A549 (cell line): ENCODE measurements around the gene ASB1. TPM values are rescaled to one million over a fixed set of nuclear protein-coding genes. Genes with fewer than 3 reads are reported as not detected.
A peak's percentile ranks its signal among the peaks of the same experiment; 100 is the strongest.

Experiments used
- ATAC-seq, 2 experiments: fragments of 200-7000 bp in 1 of 2; fragments of >200 bp in 1 of 2; cut with Nextera tagmentation in 1 of 2; cut with Tn5 transposase in 1 of 2; 3 replicates each; pipeline versions ENCODE4 v1.8.0 to v1.9.1; 2018 to 2020; ENCODE audit warnings: mild to moderate bottlenecking in 1 of 2, moderate library complexity in 1 of 2
- CTCF ChIA-PET: fragments of 300-600 bp; sonication (Branson Sonifier 250); formaldehyde crosslinking; extraction: SDS; loops from one replicate; lab custom pipeline; 2021; ENCODE audit warnings: antibody characterized with exemption, inconsistent platforms; lab: Yijun Ruan, JAX
- POLR2A ChIA-PET: fragments of 350-600 bp; formaldehyde crosslinking; extraction: SDS; loops from one replicate; lab custom pipeline; 2021; ENCODE audit warnings: antibody characterized with exemption, inconsistent platforms; lab: Yijun Ruan, JAX
- DNase-seq, 2 experiments: peaks; one replicate each; pipeline versions ENCODE4 v3.0.0 to v3.0.0-alpha.2; 2011 to 2016; ENCODE audit warnings: low read depth in 1 of 2, low spot score in 1 of 2
- FAIRE-seq: peaks from 2 replicates; lab custom pipeline; 2011; peaks lifted over from hg19 to GRCh38; lab: Jason Lieb, UNC
- H3K27ac ChIP-seq, 2 experiments: fragments of >200 bp; sonication (Bioruptor Twin); formaldehyde crosslinking; 3 replicates each; pipeline ENCODE4 v1.5.1; 2016 to 2017
- H3K4me1 ChIP-seq: fragments of >200 bp; sonication (Bioruptor Twin); formaldehyde crosslinking; 3 replicates; pipeline ENCODE4 v1.6.1; 2016
- H3K4me2 ChIP-seq: fragments of >200 bp; sonication (Bioruptor Twin); formaldehyde crosslinking; 3 replicates; pipeline ENCODE4 v1.6.1; 2016
- H3K4me3 ChIP-seq: fragments of >200 bp; sonication (Bioruptor Twin); formaldehyde crosslinking; 3 replicates; pipeline ENCODE4 v1.5.1; 2016
- H3K9me3 ChIP-seq: fragments of >200 bp; sonication (Bioruptor Twin); formaldehyde crosslinking; 3 replicates; pipeline ENCODE4 v1.6.1; 2016
- ATOH8 ChIP-seq: fragments of 250-450 bp; sonication (Bioruptor Pico); IDR thresholded peaks from 2 replicates; pipeline ENCODE4 v1.5.0; 2020; ENCODE audit warnings: low read depth, mild to moderate bottlenecking, moderate library complexity
- BHLHE40 ChIP-seq: IDR thresholded peaks from 2 replicates; pipeline ENCODE4 v1.6.1; 2012; ENCODE audit warnings: low read depth, low read length, inconsistent platforms
- CBX8 ChIP-seq: fragments of 200-600 bp; sonication (generic); IDR thresholded peaks from 2 replicates; pipeline ENCODE4 v1.6.1; 2016
- CHD2 ChIP-seq: fragments of 150-350 bp; IDR thresholded peaks from 2 replicates; pipeline ENCODE4 v1.6.1; 2014; ENCODE audit warnings: low read length; ENCODE audit not compliant: partially characterized antibody
- CTCF ChIP-seq: fragments of >200 bp; sonication (Bioruptor Twin); formaldehyde crosslinking; IDR thresholded peaks from 3 replicates; pipeline ENCODE4 v1.5.1; 2016
- E2F6 ChIP-seq: IDR thresholded peaks from 2 replicates; pipeline ENCODE4 v1.6.1; 2012; ENCODE audit warnings: low read depth, borderline replicate concordance
- EHF ChIP-seq: fragments of 250-450 bp; sonication (Bioruptor Pico); IDR thresholded peaks from 2 replicates; pipeline ENCODE4 v1.5.0; 2020; ENCODE audit warnings: mild to moderate bottlenecking
- EHMT2 ChIP-seq: fragments of 200-600 bp; sonication (generic); IDR thresholded peaks from 2 replicates; pipeline ENCODE4 v1.6.1; 2016; ENCODE audit warnings: antibody characterized with exemption, low read depth, mild to moderate bottlenecking, moderate library complexity
- ELK1 ChIP-seq: fragments of 150-350 bp; IDR thresholded peaks from 2 replicates; pipeline ENCODE4 v1.6.1; 2014; ENCODE audit warnings: low read depth, mild to moderate bottlenecking, low read length
- FOSL2 ChIP-seq, 2 experiments: fragments of 450-650 bp in 1 of 2; fragments of >200 bp in 1 of 2; sonication (Bioruptor Twin) in 1 of 2; formaldehyde crosslinking; IDR thresholded peaks; 2 replicates each; pipeline versions ENCODE4 v1.5.0 to v1.6.1; 2016 to 2020; ENCODE audit warnings: mild to moderate bottlenecking in 1 of 2, moderate library complexity in 1 of 2
- HES2 ChIP-seq: fragments of >200 bp; sonication (Bioruptor Twin); formaldehyde crosslinking; IDR thresholded peaks from 2 replicates; pipeline ENCODE4 v1.6.1; 2016
- HOXB13 ChIP-seq: fragments of 250-450 bp; sonication (Bioruptor Pico); IDR thresholded peaks from 2 replicates; pipeline ENCODE4 v1.5.0; 2020; ENCODE audit warnings: low read depth, mild to moderate bottlenecking, moderate library complexity
- JUN ChIP-seq, 2 experiments: fragments of >200 bp; sonication (Bioruptor Twin); formaldehyde crosslinking; IDR thresholded peaks; 2 replicates in 1 of 2; 3 replicates in 1 of 2; pipeline ENCODE4 v1.6.1; 2016 to 2017
- JUNB ChIP-seq: fragments of >200 bp; sonication (Bioruptor Twin); formaldehyde crosslinking; IDR thresholded peaks from 2 replicates; pipeline ENCODE4 v1.6.1; 2016
- MAX ChIP-seq: IDR thresholded peaks from 2 replicates; pipeline ENCODE4 v1.6.1; 2012
- NFE2L2 ChIP-seq: fragments of 150-350 bp; conservative IDR thresholded peaks from 2 replicates; pipeline ENCODE4 v1.6.1; 2014; ENCODE audit warnings: low read length
- NPAS2 ChIP-seq: fragments of 250-450 bp; sonication (Bioruptor Pico); IDR thresholded peaks from 2 replicates; pipeline ENCODE4 v1.8.0; 2022; ENCODE audit warnings: mild to moderate bottlenecking, moderate library complexity, borderline replicate concordance
- RCOR1 ChIP-seq: fragments of 150-350 bp; IDR thresholded peaks from 2 replicates; pipeline ENCODE4 v1.6.1; 2014; ENCODE audit warnings: antibody characterized with exemption, low read length, low read depth
- REST ChIP-seq: fragments of 200-600 bp; sonication (generic); IDR thresholded peaks from 2 replicates; pipeline ENCODE4 v1.6.1; 2016; ENCODE audit warnings: antibody characterized with exemption, mild to moderate bottlenecking, moderate library complexity
- SMC3 ChIP-seq: fragments of >200 bp; sonication (Bioruptor Twin); formaldehyde crosslinking; IDR thresholded peaks from 3 replicates; pipeline ENCODE4 v1.6.1; 2018; ENCODE audit warnings: inconsistent platforms
- TP53 ChIP-seq: fragments of 250-450 bp; sonication (Bioruptor Pico); IDR thresholded peaks from 2 replicates; pipeline ENCODE4 v1.5.0; 2021; ENCODE audit warnings: mild to moderate bottlenecking, moderate library complexity
- ZC3H11A ChIP-seq: fragments of 450-650 bp; IDR thresholded peaks from 2 replicates; pipeline ENCODE4 v1.6.1; 2014; ENCODE audit warnings: antibody characterized with exemption, mild to moderate bottlenecking
- ZNF302 ChIP-seq: fragments of 250-450 bp; sonication (Bioruptor Pico); IDR thresholded peaks from 2 replicates; pipeline ENCODE4 v1.9.0; 2021; ENCODE audit warnings: inconsistent platforms, mild to moderate bottlenecking, moderate library complexity
- WGBS: methylation state at CpG from one replicate; pipeline ENCODE4 v1.1.6; 2017; ENCODE audit errors: missing lambda C conversion rate; 5-methylcytosine and 5-hydroxymethylcytosine counted together
- polyA plus RNA-seq, 4 experiments: library from polyadenylated mRNA; depleted of rRNA in 3 of 4; stranded (reverse); fragments of >200 nt; fragmentation: RNase III in 1 of 4; extraction: RNeasy Plus Mini Kit Qiagen cat#74134 plus additional on column Dnase treatment in 1 of 4; gene quantifications; 2 replicates in 3 of 4; 3 replicates in 1 of 4; pipeline ENCODE4 v1.2.3, GENCODE V29; 2011 to 2017

The ASB1 gene
- polyA plus RNA-seq, 2 of the 4 experiments (the other 2 are of a cell fraction) = 24.6 to 42.7 TPM

- TF ChIP-seq BHLHE40 (no peak), MAX (no peak), ZNF302 (CRISPR knock-in tag) (no peak), TP53 (CRISPR knock-in tag) (no peak), HOXB13 (no peak), E2F6 (no peak), JUN (IDR thresholded peaks at IDR 0.05) (no peak), NFE2L2 (no peak), REST (no peak), SMC3 (no peak), CTCF (no peak), ELK1 (no peak), FOSL2 (IDR thresholded peaks at IDR 0.05) (no peak), FOSL2 (CRISPR knock-in tag; IDR thresholded peaks at IDR 0.05) (no peak), HES2 (no peak), EHMT2 (no peak), ZC3H11A (no peak), CHD2 (no peak)
- H3K4me1 ChIP-seq = peaks cover 10% of the 10 kb centered on the region; the same call in 2 of the 3 replicates
- ChIA-PET CTCF (interaction anchor here (1.7 to 1.8 kb wide), 2 partner anchors 18 to 52 kb away, joined by 4 read pairs; no protein-coding TSS in a partner anchor), POLR2A (no interaction called here)
- ATAC-seq = no peak
- no peak overlapping the region for H3K4me2 ChIP-seq
- no peaks in the 10 kb centered on the region for H3K9me3 ChIP-seq
- no peak for FAIRE-seq
- WGBS = 92% methylated on average over 2 of the region's 7 CpGs
- no peak overlapping the region for H3K4me3 ChIP-seq
- peak overlapping the region in 1 of 2 experiments; percentile 36; a peak in 2 of 6 replicates for H3K27ac ChIP-seq
- no peak for DNase-seq
Measured at GRCh38 chr2:238422940-238423339, 3.8 kb upstream of the ASB1 start.

GRCh38 chr2:238423561-238424312 lies 3.0 kb upstream of the ASB1 start:
- POLR2A ChIA-PET = no interaction called here
- no peak for ATAC-seq
- FAIRE-seq = no peak
- WGBS = 81% methylated on average over 5 of the region's 9 CpGs
- no peak for TF ChIP-seq RCOR1
- TF ChIP-seq EHF (CRISPR knock-in tag) = no peak
- TF ChIP-seq ATOH8 = no peak
- TF ChIP-seq NPAS2 (CRISPR knock-in tag) = no peak
- no peak for TF ChIP-seq CBX8
- no peak for TF ChIP-seq JUNB
- TF ChIP-seq, all 56 proteins: peak for 0
- no peak for DNase-seq
- Histone ChIP-seq H3K27ac (peak overlapping the region in 1 of 2 experiments; percentile 36; a peak in 3 of 6 replicates), H3K9me3 (no peaks in the 10 kb centered on the region), H3K4me1 (peaks cover 18% of the 10 kb centered on the region; the same call in 2 of the 3 replicates), H3K4me3 (no peak overlapping the region), H3K4me2 (no peak overlapping the region)
- CTCF ChIA-PET = interaction anchor here (0.8 to 1.2 kb wide), 2 partner anchors 13 to 362 kb away, joined by 3 read pairs; no protein-coding TSS in a partner anchor
